Transverse colon (tissue), 4 donors: ENCODE data around the gene MCTP2.

Experiments used
- POLR2A ChIP-seq: fragments of 450-650 bp; IDR thresholded peaks from one replicate; pipeline ENCODE4 v1.6.1; 2016; ENCODE audit warnings: antibody characterized with exemption, mild to moderate bottlenecking, moderate library complexity
- POLR2AphosphoS5 ChIP-seq, 3 donors: sonication (generic); formaldehyde crosslinking; IDR thresholded peaks; one replicate each; pipeline ENCODE4 v1.6.1; 2016; ENCODE audit warnings: antibody characterized with exemption in 3 of 3
- TF ChIP-seq, protein P1 (sequence below), 5 experiments: fragments of 200-600 bp in 3 of 5; fragments of 450-650 bp in 2 of 5; sonication (generic) in 3 of 5; IDR thresholded peaks; 1 replicate in 2 of 5; 2 replicates in 3 of 5; pipeline ENCODE4 v1.5.1; 2016 to 2017; ENCODE audit warnings: antibody characterized with exemption in 5 of 5, inconsistent platforms in 3 of 5, mild to moderate bottlenecking in 2 of 5, moderate library complexity in 1 of 5

DNA sequence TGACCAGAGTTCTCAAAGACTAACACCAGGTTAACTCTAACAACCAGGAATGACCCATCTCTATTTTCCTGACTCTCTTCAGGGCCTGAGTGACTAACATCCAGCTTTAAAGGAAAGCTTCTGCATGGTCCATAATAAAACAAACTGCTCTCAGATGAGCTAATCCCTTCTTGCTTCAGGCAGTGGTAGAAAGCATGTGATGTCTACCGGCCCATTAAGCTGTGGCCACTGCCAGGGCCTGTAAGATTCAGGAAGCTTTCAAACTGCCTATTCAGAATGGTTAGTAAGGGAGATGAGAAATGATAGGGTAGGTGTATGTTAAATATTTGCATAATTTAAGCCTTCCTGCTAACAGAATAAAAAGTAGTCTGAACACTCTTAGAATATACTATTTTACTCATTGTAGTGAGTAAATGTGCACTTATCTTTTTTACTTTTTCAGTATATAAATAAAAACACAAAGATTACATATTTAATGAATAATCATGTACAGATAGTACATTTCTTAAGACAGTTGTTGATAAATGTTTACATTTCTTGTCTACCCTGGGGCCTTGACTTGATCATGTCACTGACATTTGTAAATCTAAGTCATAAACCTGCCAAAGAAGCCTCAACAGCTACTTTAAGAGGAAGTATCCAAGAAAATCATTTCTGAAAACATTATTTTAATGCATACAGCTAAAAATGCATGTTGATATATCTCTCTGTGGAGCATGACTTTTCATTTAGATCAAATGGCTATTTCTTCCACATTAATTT is 222.0 kb downstream of the MCTP2 start:
- TF ChIP-seq, protein P1, sequence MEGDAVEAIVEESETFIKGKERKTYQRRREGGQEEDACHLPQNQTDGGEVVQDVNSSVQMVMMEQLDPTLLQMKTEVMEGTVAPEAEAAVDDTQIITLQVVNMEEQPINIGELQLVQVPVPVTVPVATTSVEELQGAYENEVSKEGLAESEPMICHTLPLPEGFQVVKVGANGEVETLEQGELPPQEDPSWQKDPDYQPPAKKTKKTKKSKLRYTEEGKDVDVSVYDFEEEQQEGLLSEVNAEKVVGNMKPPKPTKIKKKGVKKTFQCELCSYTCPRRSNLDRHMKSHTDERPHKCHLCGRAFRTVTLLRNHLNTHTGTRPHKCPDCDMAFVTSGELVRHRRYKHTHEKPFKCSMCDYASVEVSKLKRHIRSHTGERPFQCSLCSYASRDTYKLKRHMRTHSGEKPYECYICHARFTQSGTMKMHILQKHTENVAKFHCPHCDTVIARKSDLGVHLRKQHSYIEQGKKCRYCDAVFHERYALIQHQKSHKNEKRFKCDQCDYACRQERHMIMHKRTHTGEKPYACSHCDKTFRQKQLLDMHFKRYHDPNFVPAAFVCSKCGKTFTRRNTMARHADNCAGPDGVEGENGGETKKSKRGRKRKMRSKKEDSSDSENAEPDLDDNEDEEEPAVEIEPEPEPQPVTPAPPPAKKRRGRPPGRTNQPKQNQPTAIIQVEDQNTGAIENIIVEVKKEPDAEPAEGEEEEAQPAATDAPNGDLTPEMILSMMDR (IDR thresholded peaks at IDR 0.05), result no peak
- TF ChIP-seq POLR2AphosphoS5 (IDR thresholded peaks at IDR 0.05) (no peak), POLR2A (no peak)
